IMR-90 (cell line): ENCODE measurements around the gene BATF. TPM values are rescaled to one million over a fixed set of nuclear protein-coding genes. Genes with fewer than 3 reads are reported as not detected.

Experiments used
- ATAC-seq: fragments of 200-7000 bp; cut with Tn5 transposase; 2 replicates; pipeline ENCODE4 v1.9.1; 2020; ENCODE audit warnings: low read depth, mild to moderate bottlenecking, moderate library complexity
- BruUV-seq: library from RNA; stranded (reverse); fragments of 400-500 nt; replicated peaks from 2 replicates; lab custom pipeline; 2021; lab: Mats Ljungman, UMichigan
- CTCF ChIA-PET: fragments of 300-600 bp; formaldehyde crosslinking; extraction: SDS; loops from one replicate; lab custom pipeline; 2021; ENCODE audit warnings: antibody characterized with exemption; lab: Yijun Ruan, JAX
- POLR2A ChIA-PET: fragments of 300-600 bp; sonication (Branson Sonifier 250); formaldehyde crosslinking; loops from one replicate; lab custom pipeline; 2022; ENCODE audit warnings: antibody characterized with exemption; ENCODE audit not compliant: unreplicated experiment; lab: Charles Lee
- DNase-seq: peaks from one replicate; pipeline ENCODE4 v3.0.0; 2013
- H2AFZ ChIP-seq: replicated peaks from 2 replicates; pipeline ENCODE3; 2013; ENCODE audit warnings: low read length, mild to moderate bottlenecking; ENCODE audit not compliant: poor library complexity
- H2AK5ac ChIP-seq: 2 replicates; pipeline ENCODE4 v1.6.1; 2013; ENCODE audit warnings: low read depth, low read length, inconsistent platforms
- H2AK9ac ChIP-seq: replicated peaks from 2 replicates; pipeline ENCODE3; 2013; ENCODE audit warnings: mild to moderate bottlenecking, low read depth, low read length, moderate library complexity; ENCODE audit not compliant: poor library complexity
- H2BK120ac ChIP-seq: 2 replicates; pipeline ENCODE4 v1.6.1; 2013; ENCODE audit warnings: low read depth, low read length, inconsistent platforms
- H2BK15ac ChIP-seq: 3 replicates; pipeline ENCODE4 v1.6.1; 2013; ENCODE audit warnings: low read depth, low read length, inconsistent platforms
- H2BK20ac ChIP-seq: 2 replicates; pipeline ENCODE4 v1.6.1; 2013; ENCODE audit warnings: low read depth, mild to moderate bottlenecking, inconsistent platforms, low read length, moderate library complexity
- H2BK5ac ChIP-seq: 2 replicates; pipeline ENCODE4 v1.6.1; 2013; ENCODE audit warnings: mild to moderate bottlenecking, low read depth, low read length, inconsistent platforms; ENCODE audit not compliant: poor library complexity, severe bottlenecking
- H3K14ac ChIP-seq: replicated peaks from 2 replicates; pipeline ENCODE4 v1.6.1; 2013; ENCODE audit warnings: low read depth, low read length, inconsistent platforms
- H3K18ac ChIP-seq: 2 replicates; pipeline ENCODE4 v1.6.1; 2013; ENCODE audit warnings: low read depth, low read length, control low read depth
- H3K23ac ChIP-seq: 2 replicates; pipeline ENCODE4 v1.6.1; 2013; ENCODE audit warnings: low read depth, low read length, inconsistent platforms
- H3K27ac ChIP-seq: 2 replicates; pipeline ENCODE4 v1.5.1; 2013; ENCODE audit warnings: mild to moderate bottlenecking, control low read depth, low read length; ENCODE audit not compliant: insufficient read depth
- H3K27me3 ChIP-seq: 2 replicates; pipeline ENCODE4 v1.6.1; 2013; ENCODE audit warnings: low read length; ENCODE audit not compliant: control insufficient read depth, insufficient read depth
- H3K36me3 ChIP-seq: 2 replicates; pipeline ENCODE4 v1.6.1; 2013; ENCODE audit warnings: low read length, mixed read lengths; ENCODE audit not compliant: control insufficient read depth, insufficient read depth
- H3K4ac ChIP-seq: 2 replicates; pipeline ENCODE4 v1.6.1; 2013; ENCODE audit warnings: low read depth, low read length, inconsistent platforms
- H3K4me1 ChIP-seq: 2 replicates; pipeline ENCODE4 v1.6.1; 2013; ENCODE audit warnings: low read length, mixed read lengths; ENCODE audit not compliant: control insufficient read depth, insufficient read depth
- H3K4me2 ChIP-seq: 2 replicates; pipeline ENCODE4 v1.6.1; 2013; ENCODE audit warnings: low read depth, mild to moderate bottlenecking, control low read depth, low read length, moderate library complexity
- H3K4me3 ChIP-seq: 2 replicates; pipeline ENCODE4 v1.5.1; 2013; ENCODE audit warnings: low read depth, mild to moderate bottlenecking, control low read depth, low read length, moderate library complexity; ENCODE audit not compliant: insufficient read depth
- H3K56ac ChIP-seq: 2 replicates; pipeline ENCODE4 v1.6.1; 2013; ENCODE audit warnings: low read length, inconsistent platforms; ENCODE audit not compliant: insufficient read depth; ENCODE audit errors: extremely low read depth
- H3K79me1 ChIP-seq, 2 experiments: 2 replicates each; pipeline ENCODE4 v1.6.1; 2013; ENCODE audit warnings: low read length in 2 of 2, inconsistent platforms in 1 of 2, low read depth in 1 of 2
- H3K9ac ChIP-seq: 2 replicates; pipeline ENCODE4 v1.6.1; 2013; ENCODE audit warnings: low read depth, low read length, control low read depth
- H3K9me1 ChIP-seq: 2 replicates; pipeline ENCODE4 v1.6.1; 2013; ENCODE audit warnings: low read length, inconsistent platforms; ENCODE audit not compliant: insufficient read depth
- H3K9me3 ChIP-seq: 2 replicates; pipeline ENCODE4 v1.6.1; 2013; ENCODE audit warnings: low read length; ENCODE audit not compliant: control insufficient read depth, insufficient read depth
- H4K20me1 ChIP-seq: 2 replicates; pipeline ENCODE4 v1.6.1; 2013; ENCODE audit warnings: low read length, inconsistent platforms; ENCODE audit not compliant: insufficient read depth
- H4K5ac ChIP-seq: 2 replicates; pipeline ENCODE4 v1.6.1; 2013; ENCODE audit warnings: mild to moderate bottlenecking, low read depth, low read length, control low read depth
- H4K8ac ChIP-seq, 2 experiments: 2 replicates each; pipeline ENCODE4 v1.6.1; 2013; ENCODE audit warnings: low read depth in 2 of 2, low read length in 2 of 2, control low read depth in 1 of 2, inconsistent platforms in 1 of 2
- H4K91ac ChIP-seq: 2 replicates; pipeline ENCODE4 v1.6.1; 2013; ENCODE audit warnings: low read depth, low read length, inconsistent platforms; ENCODE audit not compliant: insufficient read depth
- CHD1 ChIP-seq: IDR thresholded peaks from 2 replicates; pipeline ENCODE4 v1.6.1; 2012; ENCODE audit warnings: low read depth, low read length, improper control_type of control experiment
- FOS ChIP-seq: fragments of 150-350 bp; IDR thresholded peaks from 2 replicates; pipeline ENCODE4 v1.6.1; 2016; ENCODE audit warnings: low read depth, low read length
- MAFK ChIP-seq: IDR thresholded peaks from 2 replicates; pipeline ENCODE4 v1.6.1; 2012; ENCODE audit warnings: low read depth, low read length, improper control_type of control experiment
- MAZ ChIP-seq: IDR thresholded peaks from 2 replicates; pipeline ENCODE4 v1.6.1; 2012; ENCODE audit warnings: low read depth, mild to moderate bottlenecking, low read length, improper control_type of control experiment, moderate library complexity, borderline replicate concordance
- RAD21 ChIP-seq: IDR thresholded peaks from 2 replicates; pipeline ENCODE4 v1.6.1; 2012; ENCODE audit warnings: low read length, improper control_type of control experiment
- RCOR1 ChIP-seq: IDR thresholded peaks from 2 replicates; pipeline ENCODE4 v1.6.1; 2012; ENCODE audit warnings: mild to moderate bottlenecking, low read length, improper control_type of control experiment; ENCODE audit not compliant: insufficient replicate concordance
- RFX5 ChIP-seq: IDR thresholded peaks from 2 replicates; pipeline ENCODE4 v1.8.0; 2012; ENCODE audit warnings: low read depth, mild to moderate bottlenecking, low read length, moderate library complexity
- WGBS, 2 experiments: methylation state at CpG; one replicate each; pipeline versions ENCODE4 v1.1.5 to v1.1.7; 2013; ENCODE audit warnings: missing lambda C conversion rate in 2 of 2; ENCODE audit not compliant: insufficient read length in 1 of 2; ENCODE audit errors: extremely low coverage in 2 of 2; 5-methylcytosine and 5-hydroxymethylcytosine counted together
- dilution Hi-C: fragments of 300-500 bp; cut with HindIII; formaldehyde crosslinking; loops from one replicate; pipeline ENCODE4 v1.14.3; 2018; ENCODE audit warnings: low sequenced_read_pairs; ENCODE audit not compliant: unreplicated experiment
- in situ Hi-C: fragments of 300-500 bp; cut with MboI; formaldehyde crosslinking; loops from 3 replicates; pipeline ENCODE4 v1.14.3; 2019; ENCODE audit warnings: low sequenced_read_pairs, inconsistent platforms, mixed read lengths
- intact Hi-C: fragments of 100-400 bp; cut with micrococcal nuclease; formaldehyde crosslinking; loops from 2 replicates; pipeline ENCODE4 v1.10.0; 2022
- polyA plus RNA-seq, 3 experiments: library from polyadenylated mRNA; depleted of rRNA; stranded (reverse); fragments of >200 nt; gene quantifications; 2 replicates each; pipeline ENCODE4 v1.2.3, GENCODE V29; 2012; ENCODE audit warnings: low replicate concordance in 1 of 3
- total RNA-seq: library from RNA; depleted of rRNA; stranded (reverse); fragments of >200 nt; gene quantifications from 2 replicates; pipeline ENCODE4 v1.2.3, GENCODE V29; 2012

Gene BATF
- total and polyA plus RNA-seq, 2 of the 4 experiments (the other 2 are of a cell fraction), result not detected

DNA sequence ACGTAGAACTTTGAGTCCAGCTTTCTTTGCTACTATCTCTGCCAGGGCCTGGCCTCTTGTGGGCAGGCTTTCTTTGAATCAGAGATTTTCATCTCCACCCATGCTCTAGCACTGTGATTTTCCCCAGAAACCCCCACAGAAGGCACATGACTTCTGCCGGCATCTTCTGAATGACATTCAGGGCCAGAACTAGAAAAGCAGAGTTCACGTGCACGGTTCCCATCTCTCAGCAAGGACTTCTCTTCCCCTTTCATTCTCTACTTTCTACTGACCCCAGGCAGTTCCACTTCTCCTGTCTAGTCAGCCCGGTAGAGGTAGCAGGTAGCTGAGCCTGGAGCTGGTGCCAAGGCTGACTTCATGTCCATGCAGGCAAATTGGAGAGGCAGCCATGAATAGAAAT lies 26.9 kb downstream of the BATF start:
- no peaks in the 10 kb centered on the region for H3K9me1 ChIP-seq
- TF ChIP-seq FOS (no peak), RAD21 (no peak), RFX5 (no peak), MAFK (no peak), MAZ (no peak), CHD1 (no peak), RCOR1 (no peak)
- ChIA-PET POLR2A (no interaction called here), CTCF (no interaction called here)
- no peak overlapping the region for H2AK5ac ChIP-seq
- H2BK20ac ChIP-seq, result no peak overlapping the region
- peaks cover 15% of the 10 kb centered on the region for H3K27me3 ChIP-seq
- no peak overlapping the region for H2BK15ac ChIP-seq
- dilution Hi-C loops, result no loop called here
- H3K14ac ChIP-seq, result no peak overlapping the region
- no peaks in the 10 kb centered on the region for H3K36me3 ChIP-seq
- no peak overlapping the region for H3K27ac ChIP-seq
- H3K79me1 ChIP-seq, result no peaks in the 10 kb centered on the region
- ATAC-seq (no peak), DNase-seq (no peak)
- BruUV-seq, result no TSS peak
- 70% methylated on average over 2 of the region's 5 CpGs; no CpG with 5 or more reads in 1 of the 2 experiments for WGBS, 2 experiments
- H4K91ac ChIP-seq, result no peak overlapping the region
- in situ Hi-C loops, result no loop called here
- no peaks in the 10 kb centered on the region for H3K9me3 ChIP-seq
- H3K18ac ChIP-seq, result no peak overlapping the region
- no peak overlapping the region for H4K8ac ChIP-seq
- H3K9ac ChIP-seq, result no peak overlapping the region
- H4K20me1 ChIP-seq, result no peaks in the 10 kb centered on the region
- no peak overlapping the region for H2BK120ac ChIP-seq
- no peak overlapping the region for H3K4me2 ChIP-seq
- H3K4me1 ChIP-seq, result peaks cover 4% of the 10 kb centered on the region
- intact Hi-C loops, result no loop called here
- H2AFZ ChIP-seq, result no peak overlapping the region
- H2BK5ac ChIP-seq, result no peak overlapping the region
- H2AK9ac ChIP-seq, result no peak overlapping the region
- no peak overlapping the region for H3K56ac ChIP-seq
- no peak overlapping the region for H3K4me3 ChIP-seq
- H3K4ac ChIP-seq, result no peak overlapping the region
- H3K23ac ChIP-seq, result no peak overlapping the region
- no peak overlapping the region for H4K5ac ChIP-seq
